Dedifferentiated amniotic fluid mesenchymal stem cell (primary cell): Measurements from ENCODE around the gene CCDC85B.

Experiments used
- DNase-seq: peaks from one replicate; pipeline ENCODE4 v3.0.0-alpha.2; 2016; ENCODE audit errors: extremely low spot score

The CCDC85B gene

DNA sequence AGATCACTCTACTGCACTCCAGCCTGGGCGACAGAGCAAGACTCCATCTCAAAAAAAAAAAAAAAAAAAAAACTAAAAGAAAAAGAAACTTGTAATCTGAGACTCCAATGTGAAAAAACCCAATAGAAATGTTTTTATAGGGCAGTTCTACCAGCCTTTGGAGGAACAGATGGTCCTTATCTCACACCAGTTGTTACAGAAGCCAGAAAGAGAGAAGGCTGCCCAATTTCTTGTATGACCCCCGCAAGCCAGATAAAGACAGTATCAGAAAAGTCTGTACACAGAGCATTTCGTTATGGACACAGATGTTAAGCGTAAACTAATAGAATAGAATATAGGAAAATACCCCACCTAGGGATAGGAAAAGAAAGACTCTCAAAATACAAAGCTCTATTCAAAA is 43.5 kb downstream of the CCDC85B start:
- no peak for DNase-seq

DNA sequence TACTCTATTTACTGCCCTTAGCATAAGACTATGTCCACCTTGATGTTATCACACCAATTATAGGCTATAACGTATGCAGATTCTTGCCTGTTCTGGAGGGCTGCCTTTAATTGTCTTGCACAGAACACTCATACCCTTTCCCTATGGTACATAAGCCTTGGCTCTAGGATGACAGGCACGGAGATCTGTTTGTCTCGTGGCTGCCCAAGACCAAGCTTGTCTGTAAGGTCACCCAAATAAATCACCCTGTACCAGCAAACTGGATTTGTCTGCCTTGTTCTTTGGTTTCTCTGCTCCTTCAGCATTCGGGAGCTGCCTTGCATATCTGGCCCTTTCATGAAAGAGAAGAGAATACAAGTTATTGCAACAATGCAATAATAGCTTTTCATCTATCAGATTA is 47.3 kb downstream of the CCDC85B start:
- no peak for DNase-seq
